T-helper 22 cell (primary cell): ENCODE results near the gene GPRIN2.
"Not testable (repeated sequence)": the region's sequence is repeated elsewhere in the genome, so short reads cannot be mapped to it uniquely, and the experiment has no call there.

Source experiments
- DNase-seq: peaks from one replicate; pipeline ENCODE4 v3.0.0-alpha.2; 2020; ENCODE audit warnings: low read depth

GPRIN2 gene

GRCh38 chr10:46537309-46537708 lies 19.1 kb downstream of the GPRIN2 start:
- DNase-seq, result no peak

- DNase-seq, result no peak
These were observed 19.7 kb downstream of the GPRIN2 start for GRCh38 chr10:46536781-46537180.

DNA sequence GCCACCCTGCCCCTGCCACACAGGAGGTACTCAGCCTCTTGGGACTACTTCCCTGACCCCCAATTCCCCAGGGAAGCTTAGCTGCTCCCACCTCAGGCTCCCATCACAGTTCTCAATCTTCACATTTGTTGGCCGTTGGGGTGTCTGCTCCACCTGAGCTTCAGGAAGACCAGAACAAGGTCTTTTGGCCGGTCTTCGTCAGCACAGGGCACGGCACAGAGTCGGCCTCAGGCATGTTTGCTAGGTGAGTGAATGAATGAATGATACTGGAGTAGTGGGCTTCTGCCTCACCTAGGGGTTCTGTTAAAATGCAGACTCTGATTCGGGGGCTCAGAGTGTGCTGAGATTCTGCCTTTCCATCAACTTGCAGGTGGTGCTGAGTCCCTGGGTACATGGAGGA lies 20.3 kb downstream of the GPRIN2 start:
- DNase-seq, result no peak

DNA sequence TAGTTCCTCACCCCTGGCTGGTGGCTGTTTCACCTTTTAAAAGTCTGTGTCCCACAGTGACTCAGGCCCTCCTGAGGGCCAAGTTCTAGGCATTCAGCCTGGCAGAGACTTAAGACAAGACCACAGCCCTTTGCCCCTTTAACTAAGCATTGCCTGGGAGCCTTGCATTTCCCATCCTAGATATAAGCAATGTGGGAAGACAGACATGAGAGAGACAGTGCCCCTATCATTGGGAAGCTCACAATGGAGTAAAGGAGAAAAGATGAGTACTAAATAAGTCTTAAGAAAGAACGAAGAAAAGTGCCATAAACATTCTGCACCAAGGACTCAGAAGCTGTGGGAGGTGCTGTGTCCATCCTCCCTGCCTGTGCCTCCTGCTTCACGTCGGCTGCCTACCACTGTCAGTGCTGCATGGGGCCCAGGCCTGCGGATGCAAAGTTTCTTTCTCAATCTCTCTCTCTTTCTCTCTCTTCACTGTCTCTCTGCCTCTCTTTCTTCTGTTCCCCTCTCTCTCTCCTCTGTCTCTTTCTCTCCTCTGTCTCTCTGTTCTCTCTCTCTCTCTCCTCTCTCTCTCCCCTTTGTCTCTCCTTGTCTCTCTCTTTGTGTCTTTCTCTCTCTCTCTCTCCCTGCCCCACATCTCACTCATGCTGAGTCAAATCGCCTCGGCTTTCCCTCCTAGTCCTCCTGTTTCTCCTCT lies 21.5 kb downstream of the GPRIN2 start:
- DNase-seq, result no peak

DNA sequence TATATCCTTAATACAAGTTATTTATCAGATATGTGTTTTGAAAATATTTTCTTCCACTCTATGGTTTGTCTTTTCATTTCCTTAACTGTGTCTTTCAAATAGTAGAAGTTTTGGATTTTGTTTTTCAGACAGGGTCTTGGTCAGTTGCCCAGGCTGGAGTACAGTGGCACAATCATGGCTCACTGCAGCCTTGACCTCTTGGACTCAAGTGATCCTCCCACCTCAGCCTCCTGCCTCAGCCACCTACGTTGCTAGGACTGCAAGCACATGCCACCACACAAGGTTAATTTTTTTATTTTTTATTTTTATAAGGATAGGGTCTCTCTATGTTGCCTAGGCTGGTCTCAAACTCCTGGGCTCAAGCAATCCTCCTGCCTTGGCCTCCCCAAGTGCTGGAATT lies 24.2 kb downstream of the GPRIN2 start:
- DNase-seq, result not testable (repeated sequence)

- DNase-seq, result no peak
These were observed 25.9 kb downstream of the GPRIN2 start for GRCh38 chr10:46530249-46531186.

DNA sequence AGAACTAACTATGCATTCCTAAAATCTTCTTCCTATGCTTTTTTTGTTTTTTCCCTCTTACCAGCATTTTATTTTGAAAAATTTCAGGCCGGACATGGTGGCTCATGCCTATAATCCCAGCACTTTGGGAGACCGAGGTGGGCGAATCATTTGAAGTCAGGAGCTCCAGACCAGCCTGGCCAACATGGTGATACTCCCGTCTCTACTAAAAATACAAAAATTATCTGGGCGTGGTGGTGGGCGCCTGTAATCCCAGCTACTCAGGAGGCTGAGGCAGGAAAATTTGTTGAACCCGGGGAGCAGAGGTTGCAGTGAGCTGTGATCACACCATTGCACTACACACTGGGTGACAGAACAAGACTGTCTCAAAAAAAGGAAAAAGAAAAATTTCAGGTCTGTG lies 26.7 kb downstream of the GPRIN2 start:
- DNase-seq, result not testable (repeated sequence)

DNA sequence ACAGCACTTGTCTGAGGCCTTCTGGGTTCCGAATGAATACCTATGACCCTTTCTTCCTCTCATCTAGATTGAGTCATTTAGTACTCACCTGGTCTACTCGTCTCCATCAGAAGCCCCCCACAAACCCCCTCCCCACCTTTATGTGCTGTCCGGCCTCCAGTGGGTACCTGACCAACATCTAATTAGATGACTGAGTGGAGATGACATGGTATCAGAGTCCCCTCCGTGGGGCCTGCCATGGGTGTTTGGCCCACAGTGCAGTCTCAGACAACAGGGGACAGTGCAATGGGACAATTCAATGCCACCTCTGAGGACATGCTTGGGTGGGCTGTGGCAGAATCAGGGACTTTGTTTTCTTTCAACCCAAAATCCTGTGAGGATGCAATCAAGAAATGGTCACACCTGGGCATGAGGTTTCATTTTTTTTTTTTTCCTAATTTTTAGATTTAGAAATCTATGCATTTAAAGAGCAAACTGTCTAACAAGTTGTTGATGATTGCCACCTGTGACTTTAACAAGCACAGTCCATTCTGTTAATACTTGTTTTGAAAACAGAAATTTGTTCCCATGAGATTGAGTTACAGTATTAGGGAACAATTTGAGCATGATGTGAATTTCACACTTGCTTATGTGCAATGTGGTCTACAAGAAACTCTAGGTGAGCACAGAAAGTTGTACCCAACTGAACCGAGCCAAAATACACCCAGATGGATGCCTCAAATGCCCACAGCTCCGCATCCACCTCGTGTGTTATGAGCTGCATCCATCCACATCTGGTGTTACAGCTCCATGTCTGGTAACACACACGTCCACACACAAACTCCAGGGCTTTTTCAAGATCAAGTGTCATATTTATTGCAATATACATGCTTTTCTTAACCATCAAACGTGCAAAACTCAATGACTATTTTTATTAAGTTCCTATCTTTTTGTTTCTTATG lies 27.5 kb downstream of the GPRIN2 start:
- DNase-seq, result no peak

- no peak for DNase-seq
These were observed 28.2 kb downstream of the GPRIN2 start for GRCh38 chr10:46528171-46528671.

DNA sequence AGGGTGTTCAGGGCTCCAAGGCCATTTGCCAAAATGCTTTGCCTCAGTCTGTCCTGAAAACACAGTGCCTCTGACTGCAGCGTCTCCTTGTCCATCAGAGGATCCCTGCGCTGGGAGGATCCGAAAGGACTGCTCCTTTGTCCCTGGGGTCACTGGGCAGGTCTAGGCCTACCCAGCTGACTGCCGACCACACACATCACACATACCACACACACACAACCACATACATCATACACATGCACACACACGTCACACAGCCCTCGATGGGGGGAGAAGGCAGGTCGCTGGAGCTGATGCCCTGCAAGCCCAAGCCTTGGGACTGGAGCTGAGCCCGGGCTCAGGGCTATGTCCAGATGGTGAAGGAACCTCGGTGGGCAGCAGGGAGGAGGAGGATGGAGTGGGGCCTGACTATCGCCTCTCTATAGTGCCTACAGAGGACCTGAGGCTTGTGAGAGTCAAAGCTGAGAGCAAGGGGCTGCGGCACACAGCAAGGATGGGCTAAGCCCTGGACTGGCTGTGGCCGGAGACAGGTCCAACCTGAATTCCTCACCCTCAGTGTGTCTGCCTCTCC lies 29.1 kb downstream of the GPRIN2 start:
- DNase-seq, result no peak

- no peak for DNase-seq
These were observed 29.8 kb downstream of the GPRIN2 start for GRCh38 chr10:46526682-46527038.

- DNase-seq, result no peak
These were observed 30.4 kb downstream of the GPRIN2 start for GRCh38 chr10:46525824-46526681.

DNA sequence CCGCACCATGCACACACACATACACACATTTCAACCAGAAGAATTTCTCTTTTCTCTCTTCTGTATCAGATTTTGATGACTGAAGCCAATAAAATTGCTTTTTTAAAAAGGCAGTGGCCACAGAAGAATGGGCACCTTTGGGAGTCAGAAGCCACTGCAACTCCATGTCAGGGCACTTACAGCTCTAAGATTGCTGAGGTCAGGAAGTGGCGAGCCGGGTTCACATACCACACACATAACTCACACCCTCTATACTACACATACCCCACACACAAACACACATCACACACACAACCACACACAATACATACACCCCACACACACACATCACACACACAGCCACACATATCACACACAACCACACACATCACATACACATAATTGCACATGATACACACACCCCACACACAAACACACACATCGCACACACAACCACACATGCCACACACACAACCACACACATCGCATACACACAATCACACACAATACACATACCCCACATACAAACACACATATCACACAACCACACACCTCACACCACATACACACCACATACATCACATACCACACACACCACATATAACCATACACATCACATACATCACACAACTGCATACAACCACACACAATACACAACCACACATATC lies 31.2 kb downstream of the GPRIN2 start:
- no peak for DNase-seq

GRCh38 chr10:46524472-46525176 lies 31.8 kb downstream of the GPRIN2 start:
- no peak for DNase-seq

- no peak for DNase-seq
These were observed 32.4 kb downstream of the GPRIN2 start for GRCh38 chr10:46523962-46524471.

- DNase-seq, result no peak
These were observed 33.1 kb downstream of the GPRIN2 start for GRCh38 chr10:46523119-46523961.

DNA sequence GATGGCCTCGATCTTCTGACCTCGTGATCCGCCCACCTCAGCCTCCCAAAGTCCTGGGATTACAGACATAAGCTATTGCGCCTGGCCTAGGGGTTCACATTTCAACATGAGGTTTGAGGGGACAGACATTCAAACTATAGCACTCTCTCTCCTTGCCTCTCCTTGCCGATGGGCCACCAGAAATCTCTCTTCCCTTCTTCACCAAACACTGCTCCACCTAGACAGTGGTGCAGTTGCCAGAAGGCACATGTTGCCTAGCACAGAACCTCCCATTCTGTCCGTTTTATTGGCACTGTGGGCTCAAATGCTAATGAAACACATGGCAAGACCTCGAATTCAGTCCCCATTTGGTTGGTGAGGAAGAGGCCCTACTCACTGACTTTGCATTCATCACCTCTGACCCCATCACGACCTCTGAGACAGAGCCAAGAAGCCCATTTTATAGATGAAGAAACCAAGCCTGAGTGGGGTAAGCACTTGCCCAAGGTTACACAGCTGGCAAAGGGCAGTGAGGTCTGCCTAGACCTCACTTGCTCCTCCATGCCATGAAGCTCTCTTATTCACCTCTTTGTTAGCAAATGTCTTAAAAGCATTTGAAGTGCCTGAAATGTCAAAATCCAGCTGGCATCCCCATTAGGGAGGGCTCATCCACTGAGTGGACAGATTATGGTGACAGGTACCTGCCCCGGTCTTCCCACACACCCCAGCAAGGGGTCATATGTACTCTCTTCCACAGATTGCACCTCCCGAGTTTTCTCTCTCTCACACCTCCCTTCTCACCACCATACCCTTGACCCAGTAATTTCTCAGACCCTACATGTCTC lies 34.0 kb downstream of the GPRIN2 start:
- no peak for DNase-seq
